Activated CD4-positive, alpha-beta T cell treated with anti-CD3 and anti-CD28 coated beads, Interleukin-2, Interleukin-6, amounts not matched to agents 100 ng/mL and 50 ng/mL, durations not matched to agents 16 hours and 8 hours (primary cell): Measurements from ENCODE around the gene GRK4.
A peak's percentile ranks its signal among the peaks of the same experiment; 100 is the strongest.

Source experiments
- DNase-seq: peaks from one replicate; pipeline ENCODE4 v3.0.0-alpha.2; 2020

GRK4 gene

DNA sequence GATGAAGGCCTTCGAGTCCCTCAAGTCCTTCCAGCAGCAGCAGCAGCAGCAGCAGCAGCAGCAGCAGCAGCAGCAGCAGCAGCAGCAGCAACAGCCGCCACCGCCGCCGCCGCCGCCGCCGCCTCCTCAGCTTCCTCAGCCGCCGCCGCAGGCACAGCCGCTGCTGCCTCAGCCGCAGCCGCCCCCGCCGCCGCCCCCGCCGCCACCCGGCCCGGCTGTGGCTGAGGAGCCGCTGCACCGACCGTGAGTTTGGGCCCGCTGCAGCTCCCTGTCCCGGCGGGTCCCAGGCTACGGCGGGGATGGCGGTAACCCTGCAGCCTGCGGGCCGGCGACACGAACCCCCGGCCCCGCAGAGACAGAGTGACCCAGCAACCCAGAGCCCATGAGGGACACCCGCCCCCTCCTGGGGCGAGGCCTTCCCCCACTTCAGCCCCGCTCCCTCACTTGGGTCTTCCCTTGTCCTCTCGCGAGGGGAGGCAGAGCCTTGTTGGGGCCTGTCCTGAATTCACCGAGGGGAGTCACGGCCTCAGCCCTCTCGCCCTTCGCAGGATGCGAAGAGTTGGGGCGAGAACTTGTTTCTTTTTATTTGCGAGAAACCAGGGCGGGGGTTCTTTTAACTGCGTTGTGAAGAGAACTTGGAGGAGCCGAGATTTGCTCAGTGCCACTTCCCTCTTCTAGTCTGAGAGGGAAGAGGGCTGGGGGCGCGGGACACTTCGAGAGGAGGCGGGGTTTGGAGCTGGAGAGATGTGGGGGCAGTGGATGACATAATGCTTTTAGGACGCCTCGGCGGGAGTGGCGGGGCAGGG is 111.7 kb downstream of the GRK4 start:
- peak; percentile 72 for DNase-seq

DNA sequence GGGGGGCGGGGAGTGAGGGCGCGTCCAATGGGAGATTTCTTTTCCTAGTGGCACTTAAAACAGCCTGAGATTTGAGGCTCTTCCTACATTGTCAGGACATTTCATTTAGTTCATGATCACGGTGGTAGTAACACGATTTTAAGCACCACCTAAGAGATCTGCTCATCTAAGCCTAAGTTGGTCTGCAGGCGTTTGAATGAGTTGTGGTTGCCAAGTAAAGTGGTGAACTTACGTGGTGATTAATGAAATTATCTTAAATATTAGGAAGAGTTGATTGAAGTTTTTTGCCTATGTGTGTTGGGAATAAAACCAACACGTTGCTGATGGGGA is 112.2 kb downstream of the GRK4 start:
- DNase-seq: no peak

DNA sequence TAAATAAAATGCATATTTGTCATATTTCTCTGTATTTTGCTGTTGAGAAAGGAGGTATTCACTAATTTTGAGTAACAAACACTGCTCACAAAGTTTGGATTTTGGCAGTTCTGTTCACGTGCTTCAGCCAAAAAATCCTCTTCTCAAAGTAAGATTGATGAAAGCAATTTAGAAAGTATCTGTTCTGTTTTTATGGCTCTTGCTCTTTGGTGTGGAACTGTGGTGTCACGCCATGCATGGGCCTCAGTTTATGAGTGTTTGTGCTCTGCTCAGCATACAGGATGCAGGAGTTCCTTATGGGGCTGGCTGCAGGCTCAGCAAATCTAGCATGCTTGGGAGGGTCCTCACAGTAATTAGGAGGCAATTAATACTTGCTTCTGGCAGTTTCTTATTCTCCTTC is 114.4 kb downstream of the GRK4 start:
- DNase-seq: peak; percentile 70

DNA sequence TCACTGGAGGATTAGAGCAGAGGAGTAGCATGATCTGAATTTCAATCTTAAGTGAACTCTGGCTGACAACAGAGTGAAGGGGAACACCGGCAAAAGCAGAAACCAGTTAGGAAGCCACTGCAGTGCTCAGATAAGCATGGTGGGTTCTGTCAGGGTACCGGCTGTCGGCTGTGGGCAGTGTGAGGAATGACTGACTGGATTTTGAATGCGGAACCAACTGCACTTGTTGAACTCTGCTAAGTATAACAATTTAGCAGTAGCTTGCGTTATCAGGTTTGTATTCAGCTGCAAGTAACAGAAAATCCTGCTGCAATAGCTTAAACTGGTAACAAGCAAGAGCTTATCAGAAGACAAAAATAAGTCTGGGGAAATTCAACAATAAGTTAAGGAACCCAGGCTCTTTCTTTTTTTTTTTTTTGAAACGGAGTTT is 116.3 kb downstream of the GRK4 start:
- DNase-seq: no peak

DNA sequence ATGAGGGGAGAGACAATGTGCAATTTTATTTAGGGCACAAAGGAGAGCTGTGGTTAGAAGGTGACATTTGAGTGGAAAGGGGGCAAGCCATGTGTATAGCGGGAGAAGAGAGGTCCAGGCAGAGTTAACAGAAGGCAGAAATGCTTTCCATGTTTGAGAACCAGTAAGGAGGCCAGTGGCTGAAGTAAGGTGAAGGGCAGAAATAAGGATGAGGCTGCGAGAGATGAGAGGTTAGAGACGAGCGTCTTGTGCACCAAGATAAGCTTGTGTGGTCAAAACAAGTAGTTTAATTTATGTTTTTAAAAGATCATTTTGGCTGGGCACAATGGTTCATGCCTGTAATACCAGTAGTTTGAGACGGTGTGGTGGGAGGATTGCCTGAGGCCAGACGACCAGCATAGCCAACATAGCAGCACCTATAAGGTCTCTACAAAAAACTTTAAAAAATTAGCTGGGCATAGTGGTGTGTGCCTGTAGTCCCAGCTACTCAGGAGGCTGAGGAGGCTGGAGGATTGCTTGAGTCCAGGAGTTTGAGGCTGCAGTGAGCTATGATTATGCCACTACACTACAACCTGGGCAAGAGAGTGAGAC is 119.6 kb downstream of the GRK4 start:
- no peak for DNase-seq

DNA sequence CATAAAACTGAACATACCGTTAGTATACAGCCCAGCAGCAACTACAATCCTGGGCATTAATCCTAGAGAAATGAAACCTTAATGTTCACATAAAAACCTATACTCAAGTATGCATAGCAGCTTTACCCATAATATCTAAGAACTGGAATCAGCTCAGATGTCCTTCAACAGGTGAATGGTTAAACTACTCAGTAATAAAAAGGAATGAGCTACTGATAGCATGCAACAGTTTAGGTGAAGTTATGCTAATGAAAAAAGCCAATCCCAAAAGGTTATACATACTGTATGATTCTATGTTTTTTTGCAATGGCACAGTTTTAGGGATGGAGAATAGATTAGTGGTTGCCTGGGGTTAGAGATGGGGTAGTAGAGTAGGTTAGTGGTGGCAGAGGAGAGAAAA is 120.4 kb downstream of the GRK4 start:
- no peak for DNase-seq

DNA sequence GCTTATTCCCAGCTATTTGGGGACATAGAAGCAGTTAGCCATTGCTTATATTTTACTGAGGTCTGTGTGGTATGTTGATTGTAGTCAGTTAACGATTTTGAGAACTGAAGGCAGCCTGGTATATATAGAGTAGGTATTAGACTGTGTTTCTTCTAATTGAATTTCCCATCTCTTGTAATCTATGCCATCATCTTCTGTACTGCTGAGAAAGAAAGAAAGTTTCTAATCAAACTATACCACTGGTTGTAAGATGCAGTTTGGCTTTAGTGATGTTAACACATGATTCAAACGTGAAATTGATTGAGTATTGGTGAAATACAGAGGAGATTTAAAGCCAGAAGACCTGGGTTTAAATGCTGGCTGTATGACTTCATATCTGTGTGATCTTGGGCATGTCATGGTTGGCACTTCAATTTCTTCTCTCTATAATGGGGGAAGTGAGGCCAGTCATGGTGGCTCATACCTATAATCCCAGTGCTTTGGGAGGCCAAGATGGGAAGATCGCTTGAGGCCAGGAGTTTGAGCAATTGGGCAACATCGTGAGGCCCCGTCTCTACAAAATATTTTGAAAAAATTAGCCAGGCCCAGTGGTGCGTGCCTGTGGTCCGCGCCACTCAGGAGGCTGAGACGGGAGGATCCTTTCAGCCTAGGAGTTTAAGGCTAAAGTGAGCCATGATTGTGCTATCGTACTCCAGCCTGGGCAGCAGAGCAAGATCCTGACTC is 122.7 kb downstream of the GRK4 start:
- DNase-seq: peak; percentile 33

DNA sequence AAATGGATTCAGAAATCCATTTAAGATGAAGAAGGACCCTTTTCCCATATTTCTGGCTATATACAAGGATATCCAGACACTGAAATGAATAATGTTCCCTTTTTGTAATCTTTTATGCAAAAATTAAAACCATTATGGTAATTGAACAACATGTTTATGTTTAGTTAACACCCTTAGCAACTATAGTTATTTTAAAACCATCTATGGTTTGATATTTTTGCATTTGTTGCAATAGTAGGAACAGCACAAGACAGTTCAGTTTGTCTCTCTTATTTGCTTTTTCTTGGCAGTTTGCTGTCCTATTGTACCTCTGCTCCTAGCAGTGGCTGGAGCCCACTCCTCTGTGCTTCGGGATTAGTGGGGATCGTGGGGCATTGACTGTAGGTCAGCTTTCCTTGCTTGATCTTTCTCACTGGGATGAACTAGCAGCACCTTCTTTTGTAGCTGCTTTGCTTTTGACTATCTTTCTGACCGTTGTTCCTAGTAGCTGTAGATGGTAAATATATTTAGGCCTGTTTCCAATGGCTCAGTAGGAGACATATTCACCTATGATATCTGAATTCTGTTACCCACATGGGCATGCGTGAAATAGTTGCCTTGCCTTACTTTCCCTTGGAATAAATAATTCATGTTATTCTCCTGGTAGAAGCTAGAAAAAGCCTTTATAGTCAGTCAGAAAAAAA is 123.9 kb downstream of the GRK4 start:
- DNase-seq: no peak
